Fibroblast of mammary gland (primary cell): Measurements from ENCODE around the gene NFIA.

Experiments
- DNase-seq: peaks from one replicate; pipeline ENCODE4 v3.0.0-alpha.2; 2010; ENCODE audit warnings: low read depth
- H3K4me3 ChIP-seq: 2 replicates; pipeline ENCODE4 v1.5.1; 2011; ENCODE audit warnings: low read depth, mild to moderate bottlenecking, low read length, moderate library complexity; ENCODE audit not compliant: control insufficient read depth
- TF ChIP-seq, protein P1 (sequence below): conservative IDR thresholded peaks from 2 replicates; pipeline ENCODE4 v1.5.1; 2011; ENCODE audit warnings: low read depth, low read length, inconsistent platforms; ENCODE audit not compliant: control insufficient read depth, insufficient read depth

NFIA gene

GRCh38 chr1:61081686-61082310, 563 bp upstream of the NFIA start:
- DNase-seq = peak; percentile 69
- H3K4me3 ChIP-seq = peak overlapping the region; percentile 72
- TF ChIP-seq, protein P1, sequence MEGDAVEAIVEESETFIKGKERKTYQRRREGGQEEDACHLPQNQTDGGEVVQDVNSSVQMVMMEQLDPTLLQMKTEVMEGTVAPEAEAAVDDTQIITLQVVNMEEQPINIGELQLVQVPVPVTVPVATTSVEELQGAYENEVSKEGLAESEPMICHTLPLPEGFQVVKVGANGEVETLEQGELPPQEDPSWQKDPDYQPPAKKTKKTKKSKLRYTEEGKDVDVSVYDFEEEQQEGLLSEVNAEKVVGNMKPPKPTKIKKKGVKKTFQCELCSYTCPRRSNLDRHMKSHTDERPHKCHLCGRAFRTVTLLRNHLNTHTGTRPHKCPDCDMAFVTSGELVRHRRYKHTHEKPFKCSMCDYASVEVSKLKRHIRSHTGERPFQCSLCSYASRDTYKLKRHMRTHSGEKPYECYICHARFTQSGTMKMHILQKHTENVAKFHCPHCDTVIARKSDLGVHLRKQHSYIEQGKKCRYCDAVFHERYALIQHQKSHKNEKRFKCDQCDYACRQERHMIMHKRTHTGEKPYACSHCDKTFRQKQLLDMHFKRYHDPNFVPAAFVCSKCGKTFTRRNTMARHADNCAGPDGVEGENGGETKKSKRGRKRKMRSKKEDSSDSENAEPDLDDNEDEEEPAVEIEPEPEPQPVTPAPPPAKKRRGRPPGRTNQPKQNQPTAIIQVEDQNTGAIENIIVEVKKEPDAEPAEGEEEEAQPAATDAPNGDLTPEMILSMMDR = no peak

- peak overlapping the region; percentile 78 for H3K4me3 ChIP-seq
- TF ChIP-seq, protein P1 = no peak
- DNase-seq = no peak
These were observed 849 bp downstream of the NFIA start for GRCh38 chr1:61083013-61083806.

- no peak for DNase-seq
- TF ChIP-seq, protein P1 = no peak
- peak overlapping the region; percentile 78 for H3K4me3 ChIP-seq
These were observed 1.6 kb downstream of the NFIA start for GRCh38 chr1:61083807-61084440.

GRCh38 chr1:61084491-61085031, 2.2 kb downstream of the NFIA start:
- TF ChIP-seq, protein P1 = no peak
- H3K4me3 ChIP-seq = peak overlapping the region; percentile 78
- DNase-seq = no peak

GRCh38 chr1:61085206-61085982, 3.0 kb downstream of the NFIA start:
- H3K4me3 ChIP-seq = peak overlapping the region; percentile 78
- TF ChIP-seq, protein P1 = no peak
- no peak for DNase-seq
